Dendritic cell treated with granulocyte-macrophage colony-stimulating factor and Interleukin-4, amounts not matched to agents 40 ng/mL and 50 ng/mL, for 4 days (primary cell): ENCODE data around the gene FOLR2.
"Not testable (repeated sequence)": the region's sequence is repeated elsewhere in the genome, so short reads cannot be mapped to it uniquely, and the experiment has no call there.

Experiments used
- H3K27ac Mint-ChIP-seq: one replicate; pipeline ENCODE4 v1.8.0; 2022; ENCODE audit warnings: mild to moderate bottlenecking, mixed read lengths
- H3K27me3 Mint-ChIP-seq: one replicate; pipeline ENCODE4 v1.8.0; 2022; ENCODE audit warnings: mild to moderate bottlenecking, mixed read lengths
- H3K36me3 Mint-ChIP-seq: one replicate; pipeline ENCODE4 v1.8.0; 2022; ENCODE audit warnings: low read depth, mixed read lengths
- H3K4me1 Mint-ChIP-seq: one replicate; pipeline ENCODE4 v1.8.0; 2022; ENCODE audit warnings: low read depth, mixed read lengths
- H3K4me3 Mint-ChIP-seq: one replicate; pipeline ENCODE4 v1.8.0; 2022; ENCODE audit warnings: mild to moderate bottlenecking, moderate library complexity, mixed read lengths
- H3K9me3 Mint-ChIP-seq: one replicate; pipeline ENCODE4 v1.8.0; 2022; ENCODE audit warnings: mixed read lengths
- intact Hi-C: fragments of 100-400 bp; cut with micrococcal nuclease; formaldehyde crosslinking; loops from one replicate; pipeline ENCODE4 v1.15.0; 2022

The FOLR2 gene

GRCh38 chr11:72216638-72217037 lies at the start of gene FOLR2:
Gene FOLR2, plus strand, starts transcription at chr11:72216794. Its CDS starts 1,791 bp downstream, at chr11:72218585.
- H3K27ac Mint-ChIP-seq, result peak within 1 kb of the TSS; percentile 85
- intact Hi-C loops, result no loop called here
- no peaks in the 10 kb centered on the region for H3K9me3 Mint-ChIP-seq
- peak within 1 kb of the TSS; percentile 85 for H3K4me3 Mint-ChIP-seq
- no peaks in the 10 kb centered on the region for H3K27me3 Mint-ChIP-seq
- H3K36me3 Mint-ChIP-seq, result peaks cover 35% of the 10 kb centered on the region
- H3K4me1 Mint-ChIP-seq, result peaks cover 50% of the 10 kb centered on the region

DNA sequence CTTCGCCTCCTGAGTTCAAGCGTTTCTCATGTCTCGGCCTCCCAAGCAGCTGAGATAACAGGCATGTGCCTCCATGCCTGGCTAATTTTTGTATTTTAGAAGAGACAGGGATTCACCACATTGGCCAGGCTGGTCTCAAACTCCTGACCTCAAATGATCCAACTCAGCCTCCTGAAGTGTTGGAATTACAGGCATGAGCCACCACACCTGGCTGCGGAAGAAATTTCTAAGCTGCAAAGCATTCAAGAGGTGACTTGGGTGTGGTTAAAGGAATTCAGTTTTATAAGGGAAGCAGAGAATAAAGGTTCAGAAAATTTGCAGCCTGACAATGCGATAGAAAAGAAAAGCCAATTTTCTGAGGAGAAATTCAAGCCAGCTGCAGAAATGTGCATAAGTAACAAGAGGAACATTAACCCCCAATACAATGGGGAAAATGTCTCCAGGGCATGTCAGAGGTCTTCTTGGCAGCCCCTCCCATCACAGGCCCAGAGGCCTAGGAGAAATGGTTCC lies 47.5 kb upstream of the FOLR2 start:
- H3K4me1 Mint-ChIP-seq, result peaks cover 22% of the 10 kb centered on the region
- H3K27ac Mint-ChIP-seq, H3K36me3 Mint-ChIP-seq, intact Hi-C loops, H3K27me3 Mint-ChIP-seq, H3K4me3 Mint-ChIP-seq, H3K9me3 Mint-ChIP-seq: not testable (repeated sequence)

DNA sequence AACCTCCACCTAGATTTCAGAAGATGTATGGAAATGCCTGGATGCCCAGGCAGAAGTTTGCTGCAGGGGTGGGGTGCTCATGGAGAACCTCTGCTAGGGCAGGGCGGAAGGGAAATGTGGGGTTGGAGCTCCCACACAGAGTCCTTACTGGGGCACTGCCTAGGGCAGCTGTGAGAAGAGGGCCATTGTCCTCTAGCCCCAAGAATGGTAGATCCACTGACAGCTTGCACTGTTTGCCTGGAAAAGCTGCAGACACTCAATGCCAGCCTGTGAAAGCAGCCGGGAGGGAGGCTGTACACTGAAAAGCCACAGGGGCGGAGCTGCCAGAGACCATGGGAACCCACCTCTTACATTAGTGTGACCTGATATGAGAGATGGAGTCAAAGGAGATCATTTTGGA lies 46.8 kb upstream of the FOLR2 start:
- intact Hi-C loops, H3K4me3 Mint-ChIP-seq, H3K27me3 Mint-ChIP-seq, H3K27ac Mint-ChIP-seq, H3K9me3 Mint-ChIP-seq, H3K36me3 Mint-ChIP-seq: not testable (repeated sequence)
- peaks cover 22% of the 10 kb centered on the region for H3K4me1 Mint-ChIP-seq

GRCh38 chr11:72172043-72172442 lies 44.6 kb upstream of the FOLR2 start:
- H3K27me3 Mint-ChIP-seq, H3K36me3 Mint-ChIP-seq, H3K4me3 Mint-ChIP-seq, H3K9me3 Mint-ChIP-seq, intact Hi-C loops: not testable (repeated sequence)
- H3K4me1 Mint-ChIP-seq, result peaks cover 22% of the 10 kb centered on the region
- H3K27ac Mint-ChIP-seq, result peak overlapping the region; percentile 15

DNA sequence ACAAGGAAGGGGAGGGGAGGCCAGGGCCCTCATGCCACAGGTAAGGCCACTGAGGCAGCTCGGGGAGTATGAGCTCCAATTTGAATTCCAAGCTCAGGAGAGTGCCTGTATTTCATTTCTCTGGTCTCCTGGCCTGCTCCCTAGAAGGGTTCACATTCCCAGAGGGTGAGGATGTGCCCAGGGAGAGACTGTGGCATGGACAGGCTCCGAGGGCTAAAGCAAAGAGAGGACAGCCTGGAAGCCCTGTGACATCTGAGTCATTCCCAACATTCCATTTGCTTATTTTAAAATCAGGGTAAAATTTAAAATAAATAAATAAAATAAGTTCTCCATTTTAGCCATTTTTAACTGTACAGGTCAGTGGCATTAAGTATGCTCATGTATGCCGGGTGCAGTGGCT lies 43.3 kb upstream of the FOLR2 start:
- H3K9me3 Mint-ChIP-seq, result no peaks in the 10 kb centered on the region
- H3K4me3 Mint-ChIP-seq, result no peak overlapping the region
- peaks cover 6% of the 10 kb centered on the region for H3K27me3 Mint-ChIP-seq
- H3K36me3 Mint-ChIP-seq, result no peaks in the 10 kb centered on the region
- H3K27ac Mint-ChIP-seq, result no peak overlapping the region
- intact Hi-C loops, result no loop called here
- H3K4me1 Mint-ChIP-seq, result peaks cover 22% of the 10 kb centered on the region

DNA sequence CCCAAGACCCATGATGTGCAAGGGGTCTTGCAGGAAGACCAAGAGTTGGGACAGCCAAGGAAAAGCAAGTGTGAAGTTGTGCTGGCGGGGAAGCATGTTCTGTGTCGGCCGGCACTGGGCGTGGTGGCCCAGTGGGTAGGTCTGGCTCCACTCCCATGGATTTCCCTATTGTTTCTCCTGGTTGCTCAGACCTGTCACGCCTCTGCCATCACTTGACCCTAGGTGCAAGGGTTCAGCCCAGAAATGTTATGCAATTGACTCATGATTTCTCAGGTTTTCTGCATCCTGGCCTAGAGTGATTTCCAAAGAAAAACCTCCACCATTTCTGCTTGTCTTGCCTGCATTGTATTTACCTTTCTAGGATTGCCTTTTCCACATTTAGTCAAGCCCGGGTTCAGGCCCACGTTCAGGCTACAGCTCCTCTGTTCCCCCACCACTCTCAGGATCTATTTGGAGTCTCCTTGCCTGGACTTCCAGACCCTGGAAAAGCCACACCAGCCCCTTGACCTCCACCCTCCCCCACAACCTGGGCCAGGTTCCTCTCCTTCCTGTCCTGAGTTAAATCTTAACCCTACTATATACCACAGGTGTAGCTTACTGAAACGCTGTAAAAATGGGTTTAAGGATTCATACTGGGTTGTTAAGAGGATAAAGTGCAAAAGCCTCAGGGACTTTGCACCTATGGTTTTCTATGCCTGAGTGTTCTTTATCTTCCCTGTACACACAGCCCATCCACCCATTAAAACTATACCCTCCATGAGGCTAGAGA lies 42.1 kb upstream of the FOLR2 start:
- Mint-ChIP-seq H3K9me3 (no peaks in the 10 kb centered on the region), H3K4me1 (peaks cover 22% of the 10 kb centered on the region), H3K27ac (no peak overlapping the region), H3K36me3 (no peaks in the 10 kb centered on the region), H3K27me3 (peaks cover 3% of the 10 kb centered on the region), H3K4me3 (no peak overlapping the region)
- intact Hi-C loops, result no loop called here

GRCh38 chr11:72177656-72178055 lies 38.9 kb upstream of the FOLR2 start:
- intact Hi-C loops, result no loop called here
- no peaks in the 10 kb centered on the region for H3K36me3 Mint-ChIP-seq
- peaks cover 10% of the 10 kb centered on the region for H3K4me1 Mint-ChIP-seq
- no peak overlapping the region for H3K4me3 Mint-ChIP-seq
- peaks cover 11% of the 10 kb centered on the region for H3K27me3 Mint-ChIP-seq
- H3K27ac Mint-ChIP-seq, result no peak overlapping the region
- no peaks in the 10 kb centered on the region for H3K9me3 Mint-ChIP-seq

DNA sequence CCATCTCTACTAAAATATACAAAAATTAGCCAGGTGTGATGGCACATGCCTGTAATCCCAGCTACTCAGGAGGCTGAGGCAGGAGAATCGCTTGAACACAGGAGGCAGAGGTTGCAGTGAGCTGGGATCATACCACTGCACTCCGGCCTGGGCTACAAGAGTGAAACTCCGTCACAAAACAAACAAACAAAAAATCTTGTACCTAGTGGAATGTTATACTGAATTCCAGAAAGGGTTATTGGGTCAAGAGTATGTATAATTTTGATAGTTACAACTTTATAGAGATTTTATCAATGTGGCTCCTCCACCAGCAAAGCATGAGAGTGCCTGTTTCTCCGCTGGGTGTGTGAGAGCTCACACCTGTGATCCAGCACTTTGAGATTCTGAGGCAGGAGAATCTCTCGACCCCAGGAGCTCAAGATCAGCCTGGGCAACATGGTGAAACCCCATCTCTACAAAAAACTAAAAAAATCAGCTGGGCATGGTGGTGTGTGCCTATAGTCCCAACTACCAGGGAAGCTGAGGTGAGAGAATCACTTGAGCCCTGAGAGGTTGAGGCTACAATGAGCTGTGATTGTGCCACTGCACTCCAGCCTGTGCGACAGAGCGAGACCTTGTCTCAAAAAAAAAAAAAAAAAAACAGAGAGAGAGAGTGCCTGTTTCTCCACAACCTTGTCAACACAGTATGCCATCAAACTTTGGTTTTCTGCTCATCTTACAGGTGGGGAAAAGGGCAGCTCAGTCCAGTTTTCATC lies 37.4 kb upstream of the FOLR2 start:
- Mint-ChIP-seq H3K4me3 (no peak overlapping the region), H3K27ac (no peak overlapping the region), H3K27me3 (peaks cover 11% of the 10 kb centered on the region), H3K4me1 (peaks cover 12% of the 10 kb centered on the region), H3K9me3 (no peaks in the 10 kb centered on the region), H3K36me3 (no peaks in the 10 kb centered on the region)
- intact Hi-C loops, result no loop called here

- Mint-ChIP-seq H3K4me3 (no peak overlapping the region), H3K27ac (no peak overlapping the region), H3K27me3 (peaks cover 11% of the 10 kb centered on the region), H3K9me3 (no peaks in the 10 kb centered on the region), H3K4me1 (peaks cover 12% of the 10 kb centered on the region), H3K36me3 (no peaks in the 10 kb centered on the region)
- intact Hi-C loops, result loop anchor here (5.0 kb wide), 1 partner anchor 57 kb away; no protein-coding TSS in a partner anchor
These were observed 36.7 kb upstream of the FOLR2 start for GRCh38 chr11:72179804-72180396.

- intact Hi-C loops, result loop anchor here (5.0 kb wide), 1 partner anchor 56 kb away; no protein-coding TSS in a partner anchor
- not testable (repeated sequence) for H3K9me3 Mint-ChIP-seq, H3K4me3 Mint-ChIP-seq
These were observed 35.6 kb upstream of the FOLR2 start for GRCh38 chr11:72180892-72181552.

GRCh38 chr11:72181553-72181958 lies 35.0 kb upstream of the FOLR2 start:
- H3K27me3 Mint-ChIP-seq, result peaks cover 11% of the 10 kb centered on the region
- intact Hi-C loops, result loop anchor here (5.0 kb wide), 1 partner anchor 56 kb away; no protein-coding TSS in a partner anchor

More at GRCh38 chr11:72180892-72181552, 35.6 kb upstream of the FOLR2 start:
- H3K4me1 Mint-ChIP-seq, result peaks cover 12% of the 10 kb centered on the region
- peaks cover 11% of the 10 kb centered on the region for H3K27me3 Mint-ChIP-seq
- H3K27ac Mint-ChIP-seq, H3K36me3 Mint-ChIP-seq: not testable (repeated sequence)

GRCh38 chr11:72188267-72188666 lies 28.3 kb upstream of the FOLR2 start:
- no peaks in the 10 kb centered on the region for H3K9me3 Mint-ChIP-seq
- H3K36me3 Mint-ChIP-seq, result no peaks in the 10 kb centered on the region
- H3K4me3 Mint-ChIP-seq, result no peak overlapping the region
- no peak overlapping the region for H3K27ac Mint-ChIP-seq
- intact Hi-C loops, result no loop called here
- no peaks in the 10 kb centered on the region for H3K27me3 Mint-ChIP-seq
- peaks cover 5% of the 10 kb centered on the region for H3K4me1 Mint-ChIP-seq

More at GRCh38 chr11:72181553-72181958, 35.0 kb upstream of the FOLR2 start:
- not testable (repeated sequence) for H3K27ac Mint-ChIP-seq, H3K36me3 Mint-ChIP-seq, H3K4me3 Mint-ChIP-seq, H3K9me3 Mint-ChIP-seq
- peaks cover 12% of the 10 kb centered on the region for H3K4me1 Mint-ChIP-seq

GRCh38 chr11:72189455-72190250 lies 26.9 kb upstream of the FOLR2 start:
- H3K9me3 Mint-ChIP-seq, result no peaks in the 10 kb centered on the region
- no peaks in the 10 kb centered on the region for H3K4me1 Mint-ChIP-seq
- no peaks in the 10 kb centered on the region for H3K27me3 Mint-ChIP-seq
- H3K4me3 Mint-ChIP-seq, result no peak overlapping the region
- no peaks in the 10 kb centered on the region for H3K36me3 Mint-ChIP-seq
- H3K27ac Mint-ChIP-seq, result peak overlapping the region; percentile 16
- intact Hi-C loops, result no loop called here
